B cell (primary cell): ENCODE measurements around the gene AUTS2. TPM values are rescaled to one million over a fixed set of nuclear protein-coding genes. Genes with fewer than 3 reads are reported as not detected.

Experiments used
- ATAC-seq: fragments of 200-7000 bp; cut with Tn5 transposase; one replicate; pipeline ENCODE4 v1.10.0; 2021; ENCODE audit warnings: low read depth, mild to moderate bottlenecking, moderate number of reproducible peaks, moderate library complexity
- CTCF ChIA-PET: fragments of 350-600 bp; sonication (Branson Sonifier 250); formaldehyde crosslinking; loops from one replicate; lab custom pipeline; 2021; ENCODE audit warnings: antibody characterized with exemption, inconsistent platforms; lab: Charles Lee
- POLR2A ChIA-PET: fragments of 350-600 bp; sonication (Branson Sonifier 250); formaldehyde crosslinking; loops from one replicate; lab custom pipeline; 2021; ENCODE audit warnings: antibody characterized with exemption; lab: Charles Lee
- DNase-seq: peaks from one replicate; pipeline ENCODE4 v3.0.0; 2013
- H2AFZ ChIP-seq: 2 replicates; pipeline ENCODE4 v1.6.1; 2012; ENCODE audit warnings: mild to moderate bottlenecking, low read depth, low read length; ENCODE audit not compliant: insufficient read depth, poor library complexity, severe bottlenecking
- H3K27ac ChIP-seq, 2 donors: 1 replicate in 1 of 2; 2 replicates in 1 of 2; pipeline ENCODE4 v1.5.1; 2012 to 2013; ENCODE audit warnings: low read length in 2 of 2, mild to moderate bottlenecking in 2 of 2, moderate library complexity in 1 of 2
- H3K27me3 ChIP-seq, 4 experiments: fragments of 200-600 bp in 1 of 4; sonication (generic) in 1 of 4; replicated peaks in 1 of 4; 1 replicate in 2 of 4; 2 replicates in 2 of 4; pipeline versions ENCODE4 v1.6.1 to v1.7.0; 2013 to 2016; ENCODE audit warnings: low read length in 3 of 4, mild to moderate bottlenecking in 2 of 4, mixed read lengths in 1 of 4, moderate library complexity in 1 of 4; ENCODE audit not compliant: insufficient read depth in 4 of 4, control insufficient read depth in 3 of 4; ENCODE audit errors: control extremely low read depth in 1 of 4
- H3K36me3 ChIP-seq, 2 experiments: replicated peaks in 1 of 2; 1 replicate in 1 of 2; 2 replicates in 1 of 2; pipeline versions ENCODE4 v1.6.1 to v1.7.1; 2013; ENCODE audit warnings: low read length in 1 of 2; ENCODE audit not compliant: insufficient read depth in 2 of 2, control insufficient read depth in 1 of 2; ENCODE audit errors: control extremely low read depth in 1 of 2, extremely low read depth in 1 of 2
- H3K4me1 ChIP-seq, 2 donors: fragments of 200-600 bp in 1 of 2; sonication (generic) in 1 of 2; 1 replicate in 1 of 2; 2 replicates in 1 of 2; pipeline versions ENCODE4 v1.5.1 to v1.6.1; 2013 to 2017; ENCODE audit warnings: low read length in 2 of 2; ENCODE audit not compliant: control insufficient read depth in 2 of 2, insufficient read depth in 2 of 2
- H3K4me2 ChIP-seq: replicated peaks from 2 replicates; pipeline ENCODE3; 2012; ENCODE audit warnings: mild to moderate bottlenecking, low read depth, low read length; ENCODE audit not compliant: poor library complexity, severe bottlenecking
- H3K4me3 ChIP-seq, 5 experiments: fragments of 200-600 bp in 1 of 5; sonication (generic) in 1 of 5; 1 replicate in 3 of 5; 2 replicates in 2 of 5; pipeline versions ENCODE4 v1.5.1 to v1.7.0; 2011 to 2016; ENCODE audit warnings: low read length in 4 of 5, mild to moderate bottlenecking in 4 of 5, low read depth in 2 of 5, control low read depth in 1 of 5, moderate library complexity in 1 of 5; ENCODE audit not compliant: insufficient read depth in 1 of 5; ENCODE audit errors: control extremely low read depth in 1 of 5, extremely low read depth in 1 of 5
- H3K79me2 ChIP-seq: fragments of 200-600 bp; sonication (generic); one replicate; pipeline ENCODE4 v1.6.0; 2016; ENCODE audit warnings: low read length; ENCODE audit not compliant: control insufficient read depth, insufficient read depth
- H3K9ac ChIP-seq: fragments of 200-600 bp; sonication (generic); 2 replicates; pipeline ENCODE4 v1.6.1; 2017; ENCODE audit warnings: mild to moderate bottlenecking, low read length, moderate library complexity
- H3K9me3 ChIP-seq, 3 donors: one replicate each; pipeline versions ENCODE4 v1.6.1 to v1.7.1; 2013; ENCODE audit warnings: low read length in 2 of 3; ENCODE audit not compliant: control insufficient read depth in 2 of 3, insufficient read depth in 1 of 3; ENCODE audit errors: control extremely low read depth in 1 of 3
- H4K20me1 ChIP-seq: 2 replicates; pipeline ENCODE4 v1.6.0; 2012; ENCODE audit warnings: mild to moderate bottlenecking, low read length; ENCODE audit not compliant: insufficient read depth, control insufficient read depth, poor library complexity, severe bottlenecking
- H3K27ac Mint-ChIP-seq: one replicate; pipeline ENCODE4 v1.8.0; 2021; ENCODE audit warnings: mixed read lengths
- H3K27me3 Mint-ChIP-seq: one replicate; pipeline ENCODE4 v1.8.0; 2021; ENCODE audit warnings: mixed read lengths
- H3K4me1 Mint-ChIP-seq: one replicate; pipeline ENCODE4 v1.8.0; 2021; ENCODE audit warnings: mixed read lengths
- H3K4me3 Mint-ChIP-seq: one replicate; pipeline ENCODE4 v1.8.0; 2021; ENCODE audit warnings: mixed read lengths
- H3K9me3 Mint-ChIP-seq: one replicate; pipeline ENCODE4 v1.8.0; 2022; ENCODE audit warnings: mixed read lengths; ENCODE audit not compliant: insufficient read depth
- EZH2 ChIP-seq: IDR thresholded peaks from 2 replicates; pipeline ENCODE4 v1.6.1; 2012; ENCODE audit warnings: borderline replicate concordance, low read depth, mild to moderate bottlenecking, moderate library complexity, low read length; ENCODE audit not compliant: insufficient read depth, poor library complexity, severe bottlenecking
- WGBS: methylation state at CpG from one replicate; pipeline ENCODE4 v1.1.5; 2013; ENCODE audit warnings: missing lambda C conversion rate; ENCODE audit not compliant: insufficient coverage; 5-methylcytosine and 5-hydroxymethylcytosine counted together
- intact Hi-C: fragments of 100-400 bp; cut with micrococcal nuclease; formaldehyde crosslinking; loops from one replicate; pipeline ENCODE4 v1.10.0; 2022
- polyA plus RNA-seq: library from polyadenylated mRNA; depleted of rRNA; stranded (reverse); fragments of >200 nt; gene quantifications from 2 replicates; pipeline ENCODE4 v1.2.3, GENCODE V29; 2012
- total RNA-seq, 2 donors: library from RNA; stranded (reverse); fragments of 120-200 nt in 1 of 2; gene quantifications; 1 replicate in 1 of 2; 2 replicates in 1 of 2; pipeline versions ENCODE4 v1.2.3 to v1.2.4, GENCODE V29; 2013 to 2022
- TF ChIP-seq, protein P1 (sequence below): fragments of 200-600 bp; IDR thresholded peaks from one replicate; pipeline ENCODE4 v1.8.0; 2022; ENCODE audit warnings: antibody characterized with exemption, mild to moderate bottlenecking

Gene AUTS2
- total and polyA plus RNA-seq, 2 donors (not counting 1 experiment from before 2014, with no cell fraction given): 22.3 to 35.0 TPM

DNA sequence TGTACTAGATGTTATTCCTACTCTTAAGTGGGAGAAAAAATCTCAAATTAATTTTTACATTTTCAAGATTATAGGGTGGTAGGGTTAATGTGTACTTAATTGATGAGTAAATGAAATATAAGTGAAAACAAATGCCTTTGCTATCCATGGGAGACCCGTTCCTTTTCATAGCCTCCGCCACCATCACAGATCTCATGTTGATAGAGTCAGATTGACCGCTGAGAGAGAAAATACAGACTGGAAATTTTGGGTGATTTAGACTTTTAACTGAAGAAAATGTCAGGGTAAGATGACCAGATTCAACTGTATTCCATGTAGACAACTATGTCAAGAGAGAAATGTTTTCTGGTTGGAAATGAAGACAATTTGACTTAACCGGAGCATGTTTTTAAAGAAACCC is 446.2 kb downstream of the AUTS2 start:
- no peak overlapping the region for H3K4me3 ChIP-seq
- no peak overlapping the region for H3K27ac ChIP-seq
- no peak overlapping the region for H3K9ac ChIP-seq
- intact Hi-C loops: no loop called here
- no peak for DNase-seq
- TF ChIP-seq, protein P1, sequence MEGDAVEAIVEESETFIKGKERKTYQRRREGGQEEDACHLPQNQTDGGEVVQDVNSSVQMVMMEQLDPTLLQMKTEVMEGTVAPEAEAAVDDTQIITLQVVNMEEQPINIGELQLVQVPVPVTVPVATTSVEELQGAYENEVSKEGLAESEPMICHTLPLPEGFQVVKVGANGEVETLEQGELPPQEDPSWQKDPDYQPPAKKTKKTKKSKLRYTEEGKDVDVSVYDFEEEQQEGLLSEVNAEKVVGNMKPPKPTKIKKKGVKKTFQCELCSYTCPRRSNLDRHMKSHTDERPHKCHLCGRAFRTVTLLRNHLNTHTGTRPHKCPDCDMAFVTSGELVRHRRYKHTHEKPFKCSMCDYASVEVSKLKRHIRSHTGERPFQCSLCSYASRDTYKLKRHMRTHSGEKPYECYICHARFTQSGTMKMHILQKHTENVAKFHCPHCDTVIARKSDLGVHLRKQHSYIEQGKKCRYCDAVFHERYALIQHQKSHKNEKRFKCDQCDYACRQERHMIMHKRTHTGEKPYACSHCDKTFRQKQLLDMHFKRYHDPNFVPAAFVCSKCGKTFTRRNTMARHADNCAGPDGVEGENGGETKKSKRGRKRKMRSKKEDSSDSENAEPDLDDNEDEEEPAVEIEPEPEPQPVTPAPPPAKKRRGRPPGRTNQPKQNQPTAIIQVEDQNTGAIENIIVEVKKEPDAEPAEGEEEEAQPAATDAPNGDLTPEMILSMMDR: no peak
- TF ChIP-seq EZH2: no peak
- ATAC-seq: no peak
- H3K27me3 Mint-ChIP-seq: no peaks in the 10 kb centered on the region
- no peaks in the 10 kb centered on the region for H3K27me3 ChIP-seq
- peaks cover 0 to 5% of the 10 kb centered on the region in 2 donors for H3K4me1 ChIP-seq
- H4K20me1 ChIP-seq: peaks cover 5% of the 10 kb centered on the region
- no peaks in the 10 kb centered on the region for H3K36me3 ChIP-seq
- WGBS: no CpG with 5 or more reads among the region's 4 CpGs
- peaks cover 8% of the 10 kb centered on the region for H3K4me1 Mint-ChIP-seq
- H3K79me2 ChIP-seq: peaks cover 14% of the 10 kb centered on the region
- no peak overlapping the region for H3K4me3 Mint-ChIP-seq
- H3K27ac Mint-ChIP-seq: no peak overlapping the region
- ChIA-PET CTCF (no interaction called here), POLR2A (no interaction called here)
- H3K4me2 ChIP-seq: no peak overlapping the region
- H3K9me3 Mint-ChIP-seq: no peaks in the 10 kb centered on the region
- H3K9me3 ChIP-seq: no peaks in the 10 kb centered on the region
- H2AFZ ChIP-seq: no peak overlapping the region

DNA sequence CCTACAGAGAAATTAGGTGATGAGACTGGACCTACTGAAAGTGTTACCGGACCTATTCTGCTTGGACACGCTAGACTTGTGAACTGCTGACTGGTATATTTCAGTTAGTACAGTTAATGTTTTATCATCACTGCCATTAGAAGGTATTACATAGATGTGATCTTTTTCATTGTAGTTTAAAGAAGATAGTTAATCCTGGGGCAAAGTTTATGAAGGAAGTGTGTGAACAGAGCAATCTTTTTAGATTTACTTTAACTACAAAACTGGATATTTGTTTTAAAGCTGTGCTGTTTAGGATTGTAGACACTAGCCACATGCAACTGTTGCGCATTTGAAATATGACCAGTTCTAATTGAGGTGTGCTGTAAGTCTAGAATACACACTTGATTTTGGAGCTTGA is 446.7 kb downstream of the AUTS2 start:
- TF ChIP-seq, protein P1: no peak
- TF ChIP-seq EZH2: no peak
- no peaks in the 10 kb centered on the region for H3K9me3 ChIP-seq
- H3K4me1 ChIP-seq: peaks cover 0 to 5% of the 10 kb centered on the region in 2 donors
- ATAC-seq (no peak), DNase-seq (no peak)
- no peak overlapping the region for H3K4me3 Mint-ChIP-seq
- H3K27me3 Mint-ChIP-seq: no peaks in the 10 kb centered on the region
- H3K27ac ChIP-seq: no peak overlapping the region
- intact Hi-C loops: no loop called here
- no peak overlapping the region for H3K9ac ChIP-seq
- H3K79me2 ChIP-seq: peaks cover 16% of the 10 kb centered on the region
- no peak overlapping the region for H3K4me3 ChIP-seq
- H3K36me3 ChIP-seq: no peaks in the 10 kb centered on the region
- H3K9me3 Mint-ChIP-seq: no peaks in the 10 kb centered on the region
- POLR2A ChIA-PET: no interaction called here
- H3K27me3 ChIP-seq: no peaks in the 10 kb centered on the region
- no peak overlapping the region for H3K27ac Mint-ChIP-seq
- no peak overlapping the region for H3K4me2 ChIP-seq
- peaks cover 8% of the 10 kb centered on the region for H3K4me1 Mint-ChIP-seq
- H4K20me1 ChIP-seq: peaks cover 5% of the 10 kb centered on the region
- no peak overlapping the region for H2AFZ ChIP-seq
- CTCF ChIA-PET: no interaction called here
- WGBS: no CpG with 5 or more reads among the region's 3 CpGs
